Stomach (tissue), 9 donors: ENCODE measurements around the gene ZNF598. TPM values are rescaled to one million over a fixed set of nuclear protein-coding genes. Genes with fewer than 3 reads are reported as not detected.

Experiments
- DNase-seq, 2 donors: peaks; one replicate each; pipeline versions ENCODE4 v3.0.0 to v3.0.0-alpha.2; 2013 to 2019
- H3K27ac ChIP-seq, 5 donors: fragments of 200-600 bp in 4 of 5; sonication (generic) in 4 of 5; one replicate each; pipeline ENCODE4 v1.5.1; 2013 to 2019; ENCODE audit warnings: mild to moderate bottlenecking in 1 of 5, moderate library complexity in 1 of 5
- H3K27me3 ChIP-seq, 3 donors: fragments of 200-600 bp; sonication (generic); one replicate each; pipeline ENCODE4 v1.5.1; 2017 to 2019; ENCODE audit warnings: mixed run types in 1 of 3
- H3K36me3 ChIP-seq, 4 donors: fragments of 200-600 bp; sonication (generic); 1 replicate in 3 of 4; 2 replicates in 1 of 4; pipeline ENCODE4 v1.5.1; 2016 to 2019
- H3K4me1 ChIP-seq, 4 donors: fragments of 200-600 bp; sonication (generic); one replicate each; pipeline ENCODE4 v1.5.1; 2016 to 2019
- H3K4me3 ChIP-seq, 4 donors: fragments of 200-600 bp; sonication (generic) in 3 of 4; one replicate each; pipeline ENCODE4 v1.5.1; 2016 to 2019; ENCODE audit warnings: mild to moderate bottlenecking in 1 of 4
- H3K9me3 ChIP-seq, 4 donors: fragments of 200-600 bp; sonication (generic); one replicate each; pipeline ENCODE4 v1.5.1; 2016 to 2019
- EP300 ChIP-seq: sonication (generic); formaldehyde crosslinking; IDR thresholded peaks from one replicate; pipeline ENCODE4 v1.6.1; 2017; ENCODE audit warnings: antibody characterized with exemption
- POLR2A ChIP-seq, 4 donors: fragments of 450-650 bp; IDR thresholded peaks; one replicate each; pipeline ENCODE4 v1.6.1; 2016; ENCODE audit warnings: antibody characterized with exemption in 4 of 4, control low read depth in 2 of 4, mild to moderate bottlenecking in 1 of 4, moderate library complexity in 1 of 4
- POLR2AphosphoS5 ChIP-seq, 3 donors: sonication (generic); formaldehyde crosslinking; IDR thresholded peaks; one replicate each; pipeline ENCODE4 v1.6.1; 2016; ENCODE audit warnings: antibody characterized with exemption in 3 of 3
- WGBS, 5 donors: extraction: QIAGEN DNeasy Blood & Tissue Kit in 3 of 5; methylation state at CpG; one replicate each; pipeline versions ENCODE4 v1.1.5 to v1.1.7; 2013 to 2018; 5-methylcytosine and 5-hydroxymethylcytosine counted together
- intact Hi-C: fragments of 100-400 bp; cut with DNase I; formaldehyde crosslinking; loops from one replicate; pipeline ENCODE4 v1.15.1; 2023; ENCODE audit warnings: low total_unique reads
- polyA plus RNA-seq, 3 donors: library from polyadenylated mRNA; stranded (reverse); fragments of 200-250 nt; gene quantifications; one replicate each; pipeline ENCODE4 v1.2.3, GENCODE V29; 2013
- total RNA-seq, 5 donors: library from RNA; depleted of rRNA; stranded (reverse); fragments of >200 nt; gene quantifications; one replicate each; pipeline versions ENCODE4 v1.1.0 to v1.2.3, GENCODE V29; 2014 to 2016
- TF ChIP-seq, protein P1 (sequence below), 7 experiments: fragments of 450-650 bp in 4 of 7; fragments of 200-600 bp in 3 of 7; sonication (generic) in 3 of 7; IDR thresholded peaks; one replicate each; pipeline ENCODE4 v1.5.1; 2016 to 2019; ENCODE audit warnings: antibody characterized with exemption in 7 of 7, control low read depth in 2 of 7, mild to moderate bottlenecking in 1 of 7
- donor health status: healthy with polysubstance abuse.
- donor health status: Bipolar disorder and iron deficiency.
- donor health status: healthy.

Gene ZNF598
- total and polyA plus RNA-seq, 8 donors, result 16.3 to 86.2 (median 26.2) TPM

GRCh38 chr16:1976216-1976520 is 33.5 kb downstream of the ZNF598 start:
- Histone ChIP-seq H3K4me3 (no peak overlapping the region), H3K27ac (no peak overlapping the region), H3K4me1 (peaks cover 31 to 56% (median 51%) of the 10 kb centered on the region in 4 donors), H3K27me3 (peaks cover 4 to 71% (median 29%) of the 10 kb centered on the region in 3 donors), H3K36me3 (peaks cover 43 to 53% (median 52%) of the 10 kb centered on the region in 4 donors), H3K9me3 (no peaks in the 10 kb centered on the region)
- intact Hi-C loops, result no loop called here
- 92 to 100% (median 94%) methylated on average over 4 to 8 of the region's 8 CpGs for WGBS, 5 donors
- TF ChIP-seq POLR2A (IDR thresholded peaks at IDR 0.05) (no peak), EP300 (no peak), POLR2AphosphoS5 (IDR thresholded peaks at IDR 0.05) (no peak)
- TF ChIP-seq, protein P1, sequence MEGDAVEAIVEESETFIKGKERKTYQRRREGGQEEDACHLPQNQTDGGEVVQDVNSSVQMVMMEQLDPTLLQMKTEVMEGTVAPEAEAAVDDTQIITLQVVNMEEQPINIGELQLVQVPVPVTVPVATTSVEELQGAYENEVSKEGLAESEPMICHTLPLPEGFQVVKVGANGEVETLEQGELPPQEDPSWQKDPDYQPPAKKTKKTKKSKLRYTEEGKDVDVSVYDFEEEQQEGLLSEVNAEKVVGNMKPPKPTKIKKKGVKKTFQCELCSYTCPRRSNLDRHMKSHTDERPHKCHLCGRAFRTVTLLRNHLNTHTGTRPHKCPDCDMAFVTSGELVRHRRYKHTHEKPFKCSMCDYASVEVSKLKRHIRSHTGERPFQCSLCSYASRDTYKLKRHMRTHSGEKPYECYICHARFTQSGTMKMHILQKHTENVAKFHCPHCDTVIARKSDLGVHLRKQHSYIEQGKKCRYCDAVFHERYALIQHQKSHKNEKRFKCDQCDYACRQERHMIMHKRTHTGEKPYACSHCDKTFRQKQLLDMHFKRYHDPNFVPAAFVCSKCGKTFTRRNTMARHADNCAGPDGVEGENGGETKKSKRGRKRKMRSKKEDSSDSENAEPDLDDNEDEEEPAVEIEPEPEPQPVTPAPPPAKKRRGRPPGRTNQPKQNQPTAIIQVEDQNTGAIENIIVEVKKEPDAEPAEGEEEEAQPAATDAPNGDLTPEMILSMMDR (IDR thresholded peaks at IDR 0.05), result no peak
- DNase-seq, result no peak

DNA sequence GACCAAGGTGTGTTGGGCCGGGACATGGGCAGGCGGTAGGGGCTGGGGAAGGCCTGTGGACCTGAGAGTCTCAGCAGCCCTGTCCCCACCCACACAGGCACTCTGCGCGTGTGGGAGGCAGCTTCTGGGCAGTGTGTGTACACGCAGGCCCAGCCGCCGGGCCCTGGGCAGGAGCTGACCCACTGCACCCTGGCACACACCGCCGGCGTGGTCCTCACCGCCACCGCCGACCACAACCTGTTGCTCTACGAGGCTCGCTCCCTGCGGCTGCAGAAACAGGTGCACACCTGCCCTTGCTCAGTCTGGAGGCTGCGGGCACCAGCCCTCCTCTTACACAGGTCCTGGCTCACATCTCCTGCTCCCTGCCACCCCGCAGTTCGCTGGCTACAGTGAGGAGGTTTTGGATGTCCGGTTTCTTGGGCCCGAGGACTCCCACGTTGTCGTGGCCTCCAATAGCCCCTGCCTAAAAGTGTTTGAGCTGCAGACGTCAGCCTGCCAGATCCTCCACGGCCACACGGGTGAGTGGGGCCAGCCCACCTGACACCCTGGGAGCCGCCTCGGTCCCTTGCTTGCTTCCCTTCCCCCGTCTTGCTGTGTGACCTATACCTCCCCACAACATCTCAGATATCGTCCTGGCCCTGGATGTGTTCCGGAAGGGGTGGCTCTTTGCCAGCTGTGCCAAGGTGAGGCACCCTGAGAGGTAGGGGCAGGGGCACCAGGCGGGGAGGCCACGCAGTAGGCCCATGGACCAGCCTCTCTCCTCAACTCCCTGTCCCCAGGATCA is 34.0 kb downstream of the ZNF598 start:
- peaks cover 35 to 57% (median 51%) of the 10 kb centered on the region in 4 donors for H3K4me1 ChIP-seq
- TF ChIP-seq POLR2AphosphoS5 (IDR thresholded peaks at IDR 0.05) (no peak), POLR2A (IDR thresholded peaks at IDR 0.05) (no peak)
- TF ChIP-seq, protein P1 (IDR thresholded peaks at IDR 0.05), result no peak
- intact Hi-C loops, result no loop called here
- H3K27me3 ChIP-seq, result peaks cover 2 to 65% (median 24%) of the 10 kb centered on the region in 3 donors
- H3K27ac ChIP-seq, result no peak overlapping the region
- H3K36me3 ChIP-seq, result peaks cover 43 to 53% (median 52%) of the 10 kb centered on the region in 4 donors
- H3K4me3 ChIP-seq, result no peak overlapping the region
- H3K9me3 ChIP-seq, result no peaks in the 10 kb centered on the region
- no peak for DNase-seq
- 88 to 94% (median 91%) methylated on average over 13 to 33 of the region's 33 CpGs for WGBS, 5 donors

DNA sequence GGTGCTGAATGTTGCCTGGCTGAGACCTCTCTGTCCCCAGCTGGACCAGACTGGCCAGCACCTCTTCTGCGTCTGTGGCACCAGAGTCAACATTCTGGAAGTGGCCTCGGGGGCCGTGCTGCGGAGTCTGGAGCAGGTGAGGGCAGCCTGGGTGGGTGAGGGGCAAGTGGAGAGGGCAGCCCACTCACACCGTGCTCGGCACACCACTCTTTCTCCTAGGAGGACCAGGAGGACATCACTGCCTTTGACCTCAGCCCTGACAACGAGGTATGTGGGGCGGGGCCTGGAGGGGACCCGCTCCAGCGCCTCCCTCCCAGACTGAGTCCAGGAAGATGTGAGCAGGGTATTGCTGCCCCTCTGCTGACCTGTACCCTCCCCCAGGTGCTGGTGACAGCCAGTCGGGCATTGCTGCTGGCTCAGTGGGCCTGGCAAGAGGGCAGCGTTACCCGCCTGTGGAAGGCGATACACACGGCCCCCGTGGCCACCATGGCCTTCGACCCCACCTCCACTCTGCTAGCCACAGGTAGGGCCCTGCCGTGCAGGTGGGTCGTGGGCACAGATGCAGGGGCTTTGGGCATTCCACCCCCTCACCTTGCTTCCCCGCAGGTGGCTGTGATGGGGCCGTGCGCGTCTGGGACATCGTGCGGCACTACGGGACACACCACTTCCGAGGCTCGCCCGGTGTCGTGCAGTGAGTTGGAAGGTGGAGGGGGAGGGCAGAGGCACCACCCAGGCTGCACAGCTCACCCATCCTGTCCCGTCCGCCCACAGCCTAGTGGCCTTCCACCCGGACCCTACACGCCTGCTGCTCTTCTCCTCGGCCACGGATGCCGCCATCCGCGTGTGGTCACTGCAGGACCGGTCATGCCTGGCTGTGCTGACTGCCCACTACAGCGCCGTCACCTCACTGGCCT is 35.2 kb downstream of the ZNF598 start:
- Histone ChIP-seq H3K4me3 (no peak overlapping the region), H3K4me1 (peaks cover 24 to 49% (median 44%) of the 10 kb centered on the region in 4 donors), H3K36me3 (peaks cover 43 to 53% (median 52%) of the 10 kb centered on the region in 4 donors), H3K27me3 (peaks cover 0 to 53% (median 11%) of the 10 kb centered on the region in 3 donors), H3K27ac (no peak overlapping the region), H3K9me3 (no peaks in the 10 kb centered on the region)
- WGBS, 5 donors, result 92 to 95% (median 93%) methylated on average over 30 to 42 of the region's 42 CpGs
- no peak for DNase-seq
- intact Hi-C loops, result no loop called here
- TF ChIP-seq EP300, result no peak
- no peak for TF ChIP-seq POLR2A (IDR thresholded peaks at IDR 0.05)
- TF ChIP-seq POLR2AphosphoS5 (IDR thresholded peaks at IDR 0.05), result no peak
- TF ChIP-seq, protein P1 (IDR thresholded peaks at IDR 0.05), result no peak

DNA sequence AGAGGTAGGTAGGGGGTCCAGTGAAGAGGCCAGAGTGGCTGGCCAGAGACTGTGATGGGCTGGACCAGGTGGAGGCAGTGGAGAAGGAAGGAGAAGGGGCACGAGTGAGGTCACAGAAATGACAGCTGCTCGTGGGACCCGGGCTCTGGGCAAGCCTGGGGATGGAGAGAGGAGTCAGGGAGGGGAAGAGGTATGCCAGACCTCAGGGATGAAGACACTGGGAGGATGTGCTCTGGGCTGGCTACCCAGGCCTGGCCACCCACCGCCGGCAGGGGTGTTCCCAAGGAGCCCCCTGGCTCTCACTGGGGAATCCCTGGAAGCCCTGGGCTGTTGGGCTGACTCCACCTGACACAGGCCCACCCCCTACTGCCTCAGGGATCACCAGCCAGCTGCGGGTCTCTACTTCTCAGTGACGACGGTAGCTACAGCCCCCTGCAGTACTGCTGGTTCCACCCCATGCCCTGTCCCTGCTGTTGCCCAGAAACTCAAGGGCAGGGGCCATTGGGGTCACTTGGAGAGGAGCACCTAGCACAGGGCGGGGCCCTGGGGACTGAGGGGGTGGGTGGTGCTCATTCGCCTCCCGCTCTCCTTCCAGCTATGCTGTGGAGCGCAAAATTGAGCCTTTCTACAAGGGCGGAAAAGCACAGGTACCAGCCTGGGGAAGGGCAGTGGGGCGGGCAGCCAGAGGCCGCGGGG is 36.0 kb downstream of the ZNF598 start:
- Histone ChIP-seq H3K36me3 (peaks cover 43 to 49% (median 48%) of the 10 kb centered on the region in 4 donors), H3K4me3 (peak overlapping the region in 2 of 4 donors; percentile 97 to 99), H3K4me1 (peaks cover 21 to 44% (median 36%) of the 10 kb centered on the region in 4 donors), H3K27me3 (peaks cover 0 to 45% (median 3%) of the 10 kb centered on the region in 3 donors), H3K9me3 (no peaks in the 10 kb centered on the region), H3K27ac (no peak overlapping the region)
- intact Hi-C loops, result no loop called here
- WGBS, 5 donors, result 89 to 93% (median 91%) methylated on average over 14 to 16 of the region's 16 CpGs
- no peak for DNase-seq
- TF ChIP-seq POLR2AphosphoS5 (IDR thresholded peaks at IDR 0.05), result no peak
- TF ChIP-seq EP300, result no peak
- TF ChIP-seq, protein P1 (IDR thresholded peaks at IDR 0.05), result no peak
- TF ChIP-seq POLR2A (IDR thresholded peaks at IDR 0.05), result no peak
